Smooth muscle cell (in vitro differentiated cells): Measurements from ENCODE around the gene FOXQ1. TPM values are rescaled to one million over a fixed set of nuclear protein-coding genes. Genes with fewer than 3 reads are reported as not detected.

Experiments
- DNase-seq: peaks from one replicate; lab custom pipeline; 2025; ENCODE audit not compliant: unreplicated experiment; lab: John Stamatoyannopoulos, UW
- H2AFZ ChIP-seq: fragments of 200-600 bp; sonication (generic); 2 replicates; pipeline ENCODE4 v1.6.0; 2016; ENCODE audit warnings: antibody characterized with exemption, low read depth, mild to moderate bottlenecking
- H3F3A ChIP-seq: fragments of 200-600 bp; sonication (generic); 2 replicates; pipeline ENCODE4 v1.6.0; 2017; ENCODE audit warnings: antibody characterized with exemption, low read depth
- H3K27ac ChIP-seq: fragments of 200-600 bp; sonication (generic); 2 replicates; pipeline ENCODE4 v1.5.1; 2016; ENCODE audit warnings: low read depth, mild to moderate bottlenecking
- H3K27me3 ChIP-seq: fragments of 200-600 bp; sonication (generic); 2 replicates; pipeline ENCODE4 v1.6.1; 2016; ENCODE audit warnings: low read depth, mild to moderate bottlenecking
- H3K36me3 ChIP-seq: fragments of 200-600 bp; sonication (generic); 2 replicates; pipeline ENCODE4 v1.5.1; 2016; ENCODE audit warnings: low read depth
- H3K4me1 ChIP-seq: fragments of 200-600 bp; sonication (generic); 2 replicates; pipeline ENCODE4 v1.5.1; 2016; ENCODE audit warnings: low read depth
- H3K4me2 ChIP-seq: fragments of 200-600 bp; sonication (generic); 2 replicates; pipeline ENCODE4 v1.6.0; 2016; ENCODE audit warnings: mild to moderate bottlenecking
- H3K4me3 ChIP-seq: fragments of 200-600 bp; sonication (generic); 2 replicates; pipeline ENCODE4 v1.5.1; 2016; ENCODE audit warnings: mild to moderate bottlenecking
- H3K79me2 ChIP-seq: fragments of 200-600 bp; sonication (generic); 2 replicates; pipeline ENCODE4 v1.6.0; 2016; ENCODE audit warnings: low read depth, mild to moderate bottlenecking
- H3K9ac ChIP-seq: fragments of 200-600 bp; sonication (generic); 2 replicates; pipeline ENCODE4 v1.6.0; 2016; ENCODE audit warnings: low read depth
- H3K9me3 ChIP-seq: fragments of 200-600 bp; sonication (generic); replicated peaks from 2 replicates; pipeline ENCODE4 v1.5.1; 2016; ENCODE audit warnings: low read depth
- H4K20me1 ChIP-seq: fragments of 200-600 bp; sonication (generic); 2 replicates; pipeline ENCODE4 v1.6.0; 2016; ENCODE audit warnings: low read depth
- CTCF ChIP-seq: fragments of 200-600 bp; sonication (generic); IDR thresholded peaks from 2 replicates; pipeline ENCODE4 v1.5.1; 2017; ENCODE audit warnings: borderline replicate concordance, mild to moderate bottlenecking, antibody characterized with exemption; ENCODE audit not compliant: insufficient read depth, poor library complexity, severe bottlenecking
- WGBS: methylation state at CpG from one replicate; pipeline ENCODE4 v1.1.7; 2016; ENCODE audit warnings: low lambda C conversion rate; 5-methylcytosine and 5-hydroxymethylcytosine counted together
- polyA plus RNA-seq: library from polyadenylated mRNA; unstranded; fragments of >200 nt; fragmentation: Nextera tagmentation; extraction: Ambion mirVana; gene quantifications from 2 replicates; pipeline ENCODE4 v1.2.1, GENCODE V29; 2016
- total RNA-seq: library from RNA; depleted of rRNA; stranded (reverse); fragments of >200 nt; gene quantifications from 2 replicates; pipeline ENCODE4 v1.2.3, GENCODE V29; 2014

FOXQ1 gene
- total and polyA plus RNA-seq, 2 experiments from 2014 or later, result 6.6 to 10.0 TPM

GRCh38 chr6:1296079-1296478, 15.8 kb upstream of the FOXQ1 start:
- Histone ChIP-seq H4K20me1 (no peaks in the 10 kb centered on the region), H3K4me2 (peak overlapping the region; percentile 35), H3K4me3 (no peak overlapping the region), H3K9me3 (no peaks in the 10 kb centered on the region), H3K27ac (peak overlapping the region; percentile 61), H3K9ac (no peak overlapping the region), H3K79me2 (no peaks in the 10 kb centered on the region), H3F3A (peaks cover 19% of the 10 kb centered on the region), H3K27me3 (no peaks in the 10 kb centered on the region), H3K36me3 (no peaks in the 10 kb centered on the region), H3K4me1 (no peaks in the 10 kb centered on the region), H2AFZ (no peak overlapping the region)
- DNase-seq, result no peak
- 69% methylated on average over 7 of the region's 7 CpGs for WGBS
- no peak for TF ChIP-seq CTCF

GRCh38 chr6:1296542-1296941, 15.4 kb upstream of the FOXQ1 start:
- Histone ChIP-seq H3K4me2 (peak overlapping the region; percentile 35), H3K9me3 (no peaks in the 10 kb centered on the region), H4K20me1 (no peaks in the 10 kb centered on the region), H3K27me3 (no peaks in the 10 kb centered on the region), H3K4me1 (no peaks in the 10 kb centered on the region), H3K36me3 (no peaks in the 10 kb centered on the region), H3K27ac (peak overlapping the region; percentile 61), H3K79me2 (no peaks in the 10 kb centered on the region), H2AFZ (no peak overlapping the region), H3K9ac (no peak overlapping the region), H3K4me3 (no peak overlapping the region), H3F3A (peaks cover 19% of the 10 kb centered on the region)
- 33% methylated on average over 4 of the region's 4 CpGs for WGBS
- no peak for TF ChIP-seq CTCF
- no peak for DNase-seq

DNA sequence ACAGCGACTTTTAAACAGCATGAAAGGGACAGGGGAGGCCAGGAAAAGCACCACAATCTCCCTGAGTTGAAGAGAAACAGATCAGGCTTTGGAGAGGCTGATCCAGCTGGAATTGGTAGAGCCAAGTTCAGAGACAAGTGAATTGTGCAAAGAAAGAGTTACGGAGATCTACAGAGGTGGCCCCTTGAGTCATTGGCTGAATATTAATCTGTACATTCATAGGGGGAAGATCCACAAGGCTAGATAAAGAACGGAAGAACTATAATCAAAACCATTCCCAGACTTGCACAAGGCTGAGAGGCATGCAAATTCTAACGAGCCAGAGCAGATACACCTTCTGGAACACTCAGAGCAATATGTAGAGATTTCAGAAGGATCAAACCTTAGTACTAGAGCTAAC, 14.2 kb upstream of the FOXQ1 start:
- Histone ChIP-seq H3K4me1 (no peaks in the 10 kb centered on the region), H4K20me1 (no peaks in the 10 kb centered on the region), H3K9ac (no peak overlapping the region), H3K4me2 (peak overlapping the region; percentile 35), H3K36me3 (no peaks in the 10 kb centered on the region), H3K27me3 (no peaks in the 10 kb centered on the region), H3K4me3 (no peak overlapping the region), H3F3A (peaks cover 19% of the 10 kb centered on the region), H3K27ac (peak overlapping the region; percentile 61), H2AFZ (no peak overlapping the region), H3K79me2 (no peaks in the 10 kb centered on the region), H3K9me3 (no peaks in the 10 kb centered on the region)
- no peak for TF ChIP-seq CTCF
- WGBS, result 7% methylated on average over 4 of the region's 4 CpGs
- DNase-seq, result no peak

- Histone ChIP-seq H3K36me3 (no peaks in the 10 kb centered on the region), H3K79me2 (no peaks in the 10 kb centered on the region), H4K20me1 (no peaks in the 10 kb centered on the region), H3K27me3 (no peaks in the 10 kb centered on the region), H3K9me3 (no peaks in the 10 kb centered on the region), H3K4me2 (no peak overlapping the region), H3F3A (peaks cover 19% of the 10 kb centered on the region), H3K9ac (no peak overlapping the region), H3K4me3 (no peak overlapping the region), H3K4me1 (no peaks in the 10 kb centered on the region), H3K27ac (no peak overlapping the region), H2AFZ (no peak overlapping the region)
- DNase-seq, result no peak
- TF ChIP-seq CTCF, result no peak
- 95% methylated on average over 2 of the region's 2 CpGs for WGBS
Measured at GRCh38 chr6:1298768-1299167, 13.1 kb upstream of the FOXQ1 start.
